HEK293 (cell line): ENCODE data around the gene FFAR1.

ENCODE experiments used
- CTCF ChIA-PET: fragments of 350-600 bp; formaldehyde crosslinking; extraction: SDS; loops from one replicate; lab custom pipeline; 2021; ENCODE audit warnings: antibody characterized with exemption; lab: Yijun Ruan, JAX
- POLR2A ChIA-PET: fragments of 300-600 bp; formaldehyde crosslinking; extraction: SDS; loops from one replicate; lab custom pipeline; 2020; ENCODE audit warnings: antibody characterized with exemption, inconsistent platforms; lab: Yijun Ruan, JAX
- H3K27ac ChIP-seq: fragments of 200-500 bp; sonication (Bioruptor generic); 2 replicates; pipeline ENCODE4 v1.5.1; 2014; ENCODE audit warnings: low read depth, low read length, control low read depth, inconsistent platforms; ENCODE audit errors: extremely low read depth
- H3K36me3 ChIP-seq, 2 experiments: fragments of 200-500 bp in 1 of 2; sonication (Bioruptor generic) in 1 of 2; 1 replicate in 1 of 2; 2 replicates in 1 of 2; pipeline ENCODE4 v1.5.1; 2014 to 2017; ENCODE audit warnings: inconsistent platforms in 2 of 2, low read length in 2 of 2; ENCODE audit not compliant: control insufficient read depth in 2 of 2, insufficient read depth in 1 of 2
- H3K4me1 ChIP-seq: fragments of 200-500 bp; sonication (Bioruptor generic); 2 replicates; pipeline ENCODE4 v1.5.1; 2014; ENCODE audit warnings: mild to moderate bottlenecking, low read length, inconsistent platforms; ENCODE audit not compliant: control insufficient read depth, insufficient read depth
- H3K4me3 ChIP-seq: 2 replicates; pipeline ENCODE4 v1.5.1; 2011; ENCODE audit warnings: low read depth, mild to moderate bottlenecking, control low read depth, low read length, moderate library complexity
- H3K9me3 ChIP-seq: fragments of 200-500 bp; sonication (Bioruptor generic); 2 replicates; pipeline ENCODE4 v1.5.1; 2014; ENCODE audit warnings: low read depth, low read length, inconsistent platforms; ENCODE audit not compliant: control insufficient read depth, insufficient read depth
- BCL11B ChIP-seq: fragments of 450-650 bp; formaldehyde crosslinking; IDR thresholded peaks from 2 replicates; pipeline ENCODE4 v1.5.1; 2016; ENCODE audit warnings: low read depth, missing biosample characterization, missing genetic modification characterization
- FEZF1 ChIP-seq: fragments of 450-650 bp; formaldehyde crosslinking; IDR thresholded peaks from 2 replicates; pipeline ENCODE4 v1.5.1; 2016; ENCODE audit warnings: missing biosample characterization, missing genetic modification characterization
- GLIS2 ChIP-seq: fragments of 450-650 bp; formaldehyde crosslinking; IDR thresholded peaks from 2 replicates; pipeline ENCODE4 v1.5.1; 2016; ENCODE audit warnings: missing biosample characterization, missing genetic modification characterization
- HOXC10 ChIP-seq: sonication (generic); formaldehyde crosslinking; IDR thresholded peaks from 2 replicates; pipeline ENCODE4 v1.8.1; 2023; ENCODE audit warnings: mild to moderate bottlenecking, missing genetic modification reagents
- PRDM6 ChIP-seq: fragments of 450-650 bp; formaldehyde crosslinking; IDR thresholded peaks from 2 replicates; pipeline ENCODE4 v1.5.1; 2017; ENCODE audit warnings: missing biosample characterization, missing genetic modification characterization
- RBAK ChIP-seq: fragments of 450-650 bp; formaldehyde crosslinking; IDR thresholded peaks from 2 replicates; pipeline ENCODE4 v1.5.1; 2016; ENCODE audit warnings: missing biosample characterization, missing genetic modification characterization
- ZNF140 ChIP-seq: fragments of 450-650 bp; formaldehyde crosslinking; IDR thresholded peaks from 2 replicates; pipeline ENCODE4 v1.5.1; 2016; ENCODE audit warnings: missing biosample characterization, missing genetic modification characterization
- ZNF155 ChIP-seq: fragments of 450-650 bp; formaldehyde crosslinking; IDR thresholded peaks from 2 replicates; pipeline ENCODE4 v1.5.1; 2016; ENCODE audit warnings: missing biosample characterization, missing genetic modification characterization
- ZNF311 ChIP-seq: fragments of 450-650 bp; formaldehyde crosslinking; IDR thresholded peaks from 2 replicates; pipeline ENCODE4 v1.5.1; 2017; ENCODE audit warnings: missing biosample characterization, missing genetic modification characterization, borderline replicate concordance
- ZNF404 ChIP-seq: fragments of 450-650 bp; formaldehyde crosslinking; IDR thresholded peaks from 2 replicates; pipeline ENCODE4 v1.5.1; 2017; ENCODE audit warnings: missing biosample characterization, missing genetic modification characterization
- ZNF549 ChIP-seq: fragments of 450-650 bp; IDR thresholded peaks from 2 replicates; pipeline ENCODE4 v1.5.1; 2018; ENCODE audit warnings: missing biosample characterization, missing genetic modification characterization, mild to moderate bottlenecking, inconsistent platforms, moderate library complexity
- ZNF664 ChIP-seq: fragments of 450-650 bp; formaldehyde crosslinking; IDR thresholded peaks from 2 replicates; pipeline ENCODE4 v1.5.1; 2016; ENCODE audit warnings: missing biosample characterization, missing genetic modification characterization
- ZNF785 ChIP-seq: fragments of 450-650 bp; formaldehyde crosslinking; IDR thresholded peaks from 2 replicates; pipeline ENCODE4 v1.5.1; 2016; ENCODE audit warnings: missing biosample characterization, missing genetic modification characterization
- ZNF830 ChIP-seq: fragments of 450-650 bp; IDR thresholded peaks from 2 replicates; pipeline ENCODE4 v1.5.0; 2018; ENCODE audit warnings: missing biosample characterization, missing genetic modification characterization, low read depth, mild to moderate bottlenecking, moderate library complexity
- TF ChIP-seq, protein P1 (sequence below): fragments of 450-650 bp; formaldehyde crosslinking; IDR thresholded peaks from 2 replicates; pipeline ENCODE4 v1.5.1; 2016; ENCODE audit warnings: missing biosample characterization, missing genetic modification characterization, borderline replicate concordance
- TF ChIP-seq, protein P2 (sequence below): fragments of 450-650 bp; IDR thresholded peaks from 2 replicates; pipeline ENCODE4 v1.5.1; 2018; ENCODE audit warnings: missing biosample characterization, missing genetic modification characterization
- TF ChIP-seq, protein P3 (sequence below): fragments of 450-650 bp; formaldehyde crosslinking; IDR thresholded peaks from 2 replicates; pipeline ENCODE4 v1.5.1; 2016; ENCODE audit warnings: missing biosample characterization, missing genetic modification characterization, borderline replicate concordance
- TF ChIP-seq, protein P4 (sequence below): fragments of 450-650 bp; formaldehyde crosslinking; conservative IDR thresholded peaks from 2 replicates; pipeline ENCODE4 v1.5.1; 2016; ENCODE audit warnings: low read depth, missing biosample characterization, missing genetic modification characterization

Gene FFAR1

GRCh38 chr19:35332817-35333216 is 14.9 kb upstream of the FFAR1 start:
- Histone ChIP-seq H3K27ac (no peak overlapping the region), H3K4me1 (no peaks in the 10 kb centered on the region), H3K4me3 (no peak overlapping the region), H3K9me3 (no peaks in the 10 kb centered on the region), H3K36me3 (no peaks in the 10 kb centered on the region)
- TF ChIP-seq, protein P1, sequence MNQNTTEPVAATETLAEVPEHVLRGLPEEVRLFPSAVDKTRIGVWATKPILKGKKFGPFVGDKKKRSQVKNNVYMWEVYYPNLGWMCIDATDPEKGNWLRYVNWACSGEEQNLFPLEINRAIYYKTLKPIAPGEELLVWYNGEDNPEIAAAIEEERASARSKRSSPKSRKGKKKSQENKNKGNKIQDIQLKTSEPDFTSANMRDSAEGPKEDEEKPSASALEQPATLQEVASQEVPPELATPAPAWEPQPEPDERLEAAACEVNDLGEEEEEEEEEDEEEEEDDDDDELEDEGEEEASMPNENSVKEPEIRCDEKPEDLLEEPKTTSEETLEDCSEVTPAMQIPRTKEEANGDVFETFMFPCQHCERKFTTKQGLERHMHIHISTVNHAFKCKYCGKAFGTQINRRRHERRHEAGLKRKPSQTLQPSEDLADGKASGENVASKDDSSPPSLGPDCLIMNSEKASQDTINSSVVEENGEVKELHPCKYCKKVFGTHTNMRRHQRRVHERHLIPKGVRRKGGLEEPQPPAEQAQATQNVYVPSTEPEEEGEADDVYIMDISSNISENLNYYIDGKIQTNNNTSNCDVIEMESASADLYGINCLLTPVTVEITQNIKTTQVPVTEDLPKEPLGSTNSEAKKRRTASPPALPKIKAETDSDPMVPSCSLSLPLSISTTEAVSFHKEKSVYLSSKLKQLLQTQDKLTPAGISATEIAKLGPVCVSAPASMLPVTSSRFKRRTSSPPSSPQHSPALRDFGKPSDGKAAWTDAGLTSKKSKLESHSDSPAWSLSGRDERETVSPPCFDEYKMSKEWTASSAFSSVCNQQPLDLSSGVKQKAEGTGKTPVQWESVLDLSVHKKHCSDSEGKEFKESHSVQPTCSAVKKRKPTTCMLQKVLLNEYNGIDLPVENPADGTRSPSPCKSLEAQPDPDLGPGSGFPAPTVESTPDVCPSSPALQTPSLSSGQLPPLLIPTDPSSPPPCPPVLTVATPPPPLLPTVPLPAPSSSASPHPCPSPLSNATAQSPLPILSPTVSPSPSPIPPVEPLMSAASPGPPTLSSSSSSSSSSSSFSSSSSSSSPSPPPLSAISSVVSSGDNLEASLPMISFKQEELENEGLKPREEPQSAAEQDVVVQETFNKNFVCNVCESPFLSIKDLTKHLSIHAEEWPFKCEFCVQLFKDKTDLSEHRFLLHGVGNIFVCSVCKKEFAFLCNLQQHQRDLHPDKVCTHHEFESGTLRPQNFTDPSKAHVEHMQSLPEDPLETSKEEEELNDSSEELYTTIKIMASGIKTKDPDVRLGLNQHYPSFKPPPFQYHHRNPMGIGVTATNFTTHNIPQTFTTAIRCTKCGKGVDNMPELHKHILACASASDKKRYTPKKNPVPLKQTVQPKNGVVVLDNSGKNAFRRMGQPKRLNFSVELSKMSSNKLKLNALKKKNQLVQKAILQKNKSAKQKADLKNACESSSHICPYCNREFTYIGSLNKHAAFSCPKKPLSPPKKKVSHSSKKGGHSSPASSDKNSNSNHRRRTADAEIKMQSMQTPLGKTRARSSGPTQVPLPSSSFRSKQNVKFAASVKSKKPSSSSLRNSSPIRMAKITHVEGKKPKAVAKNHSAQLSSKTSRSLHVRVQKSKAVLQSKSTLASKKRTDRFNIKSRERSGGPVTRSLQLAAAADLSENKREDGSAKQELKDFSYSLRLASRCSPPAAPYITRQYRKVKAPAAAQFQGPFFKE: no peak
- TF ChIP-seq ZNF664 (tag by site-specific recombination) (no peak), ZNF140 (tag by site-specific recombination) (no peak), GLIS2 (tag by site-specific recombination) (no peak), ZNF830 (no peak), FEZF1 (tag by site-specific recombination) (no peak), ZNF549 (tag by site-specific recombination) (no peak), ZNF785 (tag by site-specific recombination) (no peak), RBAK (tag by site-specific recombination) (no peak), ZNF311 (no peak), PRDM6 (no peak), ZNF404 (tag by site-specific recombination) (no peak), BCL11B (no peak), ZNF155 (tag by site-specific recombination) (no peak), HOXC10 (CRISPR knock-in tag) (no peak)
- TF ChIP-seq, protein P2, sequence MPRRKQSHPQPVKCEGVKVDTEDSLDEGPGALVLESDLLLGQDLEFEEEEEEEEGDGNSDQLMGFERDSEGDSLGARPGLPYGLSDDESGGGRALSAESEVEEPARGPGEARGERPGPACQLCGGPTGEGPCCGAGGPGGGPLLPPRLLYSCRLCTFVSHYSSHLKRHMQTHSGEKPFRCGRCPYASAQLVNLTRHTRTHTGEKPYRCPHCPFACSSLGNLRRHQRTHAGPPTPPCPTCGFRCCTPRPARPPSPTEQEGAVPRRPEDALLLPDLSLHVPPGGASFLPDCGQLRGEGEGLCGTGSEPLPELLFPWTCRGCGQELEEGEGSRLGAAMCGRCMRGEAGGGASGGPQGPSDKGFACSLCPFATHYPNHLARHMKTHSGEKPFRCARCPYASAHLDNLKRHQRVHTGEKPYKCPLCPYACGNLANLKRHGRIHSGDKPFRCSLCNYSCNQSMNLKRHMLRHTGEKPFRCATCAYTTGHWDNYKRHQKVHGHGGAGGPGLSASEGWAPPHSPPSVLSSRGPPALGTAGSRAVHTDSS (tag by site-specific recombination): no peak
- TF ChIP-seq, protein P3, sequence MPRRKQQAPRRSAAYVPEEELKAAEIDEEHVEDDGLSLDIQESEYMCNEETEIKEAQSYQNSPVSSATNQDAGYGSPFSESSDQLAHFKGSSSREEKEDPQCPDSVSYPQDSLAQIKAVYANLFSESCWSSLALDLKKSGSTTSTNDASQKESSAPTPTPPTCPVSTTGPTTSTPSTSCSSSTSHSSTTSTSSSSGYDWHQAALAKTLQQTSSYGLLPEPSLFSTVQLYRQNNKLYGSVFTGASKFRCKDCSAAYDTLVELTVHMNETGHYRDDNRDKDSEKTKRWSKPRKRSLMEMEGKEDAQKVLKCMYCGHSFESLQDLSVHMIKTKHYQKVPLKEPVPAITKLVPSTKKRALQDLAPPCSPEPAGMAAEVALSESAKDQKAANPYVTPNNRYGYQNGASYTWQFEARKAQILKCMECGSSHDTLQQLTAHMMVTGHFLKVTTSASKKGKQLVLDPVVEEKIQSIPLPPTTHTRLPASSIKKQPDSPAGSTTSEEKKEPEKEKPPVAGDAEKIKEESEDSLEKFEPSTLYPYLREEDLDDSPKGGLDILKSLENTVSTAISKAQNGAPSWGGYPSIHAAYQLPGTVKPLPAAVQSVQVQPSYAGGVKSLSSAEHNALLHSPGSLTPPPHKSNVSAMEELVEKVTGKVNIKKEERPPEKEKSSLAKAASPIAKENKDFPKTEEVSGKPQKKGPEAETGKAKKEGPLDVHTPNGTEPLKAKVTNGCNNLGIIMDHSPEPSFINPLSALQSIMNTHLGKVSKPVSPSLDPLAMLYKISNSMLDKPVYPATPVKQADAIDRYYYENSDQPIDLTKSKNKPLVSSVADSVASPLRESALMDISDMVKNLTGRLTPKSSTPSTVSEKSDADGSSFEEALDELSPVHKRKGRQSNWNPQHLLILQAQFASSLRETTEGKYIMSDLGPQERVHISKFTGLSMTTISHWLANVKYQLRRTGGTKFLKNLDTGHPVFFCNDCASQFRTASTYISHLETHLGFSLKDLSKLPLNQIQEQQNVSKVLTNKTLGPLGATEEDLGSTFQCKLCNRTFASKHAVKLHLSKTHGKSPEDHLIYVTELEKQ: no peak
- TF ChIP-seq, protein P4, sequence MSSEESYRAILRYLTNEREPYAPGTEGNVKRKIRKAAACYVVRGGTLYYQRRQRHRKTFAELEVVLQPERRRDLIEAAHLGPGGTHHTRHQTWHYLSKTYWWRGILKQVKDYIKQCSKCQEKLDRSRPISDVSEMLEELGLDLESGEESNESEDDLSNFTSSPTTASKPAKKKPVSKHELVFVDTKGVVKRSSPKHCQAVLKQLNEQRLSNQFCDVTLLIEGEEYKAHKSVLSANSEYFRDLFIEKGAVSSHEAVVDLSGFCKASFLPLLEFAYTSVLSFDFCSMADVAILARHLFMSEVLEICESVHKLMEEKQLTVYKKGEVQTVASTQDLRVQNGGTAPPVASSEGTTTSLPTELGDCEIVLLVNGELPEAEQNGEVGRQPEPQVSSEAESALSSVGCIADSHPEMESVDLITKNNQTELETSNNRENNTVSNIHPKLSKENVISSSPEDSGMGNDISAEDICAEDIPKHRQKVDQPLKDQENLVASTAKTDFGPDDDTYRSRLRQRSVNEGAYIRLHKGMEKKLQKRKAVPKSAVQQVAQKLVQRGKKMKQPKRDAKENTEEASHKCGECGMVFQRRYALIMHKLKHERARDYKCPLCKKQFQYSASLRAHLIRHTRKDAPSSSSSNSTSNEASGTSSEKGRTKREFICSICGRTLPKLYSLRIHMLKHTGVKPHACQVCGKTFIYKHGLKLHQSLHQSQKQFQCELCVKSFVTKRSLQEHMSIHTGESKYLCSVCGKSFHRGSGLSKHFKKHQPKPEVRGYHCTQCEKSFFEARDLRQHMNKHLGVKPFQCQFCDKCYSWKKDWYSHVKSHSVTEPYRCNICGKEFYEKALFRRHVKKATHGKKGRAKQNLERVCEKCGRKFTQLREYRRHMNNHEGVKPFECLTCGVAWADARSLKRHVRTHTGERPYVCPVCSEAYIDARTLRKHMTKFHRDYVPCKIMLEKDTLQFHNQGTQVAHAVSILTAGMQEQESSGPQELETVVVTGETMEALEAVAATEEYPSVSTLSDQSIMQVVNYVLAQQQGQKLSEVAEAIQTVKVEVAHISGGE (tag by site-specific recombination): no peak
- ChIA-PET POLR2A (no interaction called here), CTCF (interaction anchor here (0.6 to 6.8 kb wide), 9 partner anchors 20 to 410 kb away, joined by 3 to 40 read pairs (median 3); partner anchors contain the start of gene USF2)
